Fibroblast of the conjunctiva (primary cell): ENCODE measurements around the gene CASR.
"Not testable (repeated sequence)": the region's sequence is repeated elsewhere in the genome, so short reads cannot be mapped to it uniquely, and the experiment has no call there.

Experiments
- DNase-seq: peaks from one replicate; pipeline ENCODE4 v3.0.0-alpha.2; 2010; ENCODE audit warnings: low read depth

Gene CASR, protein sequence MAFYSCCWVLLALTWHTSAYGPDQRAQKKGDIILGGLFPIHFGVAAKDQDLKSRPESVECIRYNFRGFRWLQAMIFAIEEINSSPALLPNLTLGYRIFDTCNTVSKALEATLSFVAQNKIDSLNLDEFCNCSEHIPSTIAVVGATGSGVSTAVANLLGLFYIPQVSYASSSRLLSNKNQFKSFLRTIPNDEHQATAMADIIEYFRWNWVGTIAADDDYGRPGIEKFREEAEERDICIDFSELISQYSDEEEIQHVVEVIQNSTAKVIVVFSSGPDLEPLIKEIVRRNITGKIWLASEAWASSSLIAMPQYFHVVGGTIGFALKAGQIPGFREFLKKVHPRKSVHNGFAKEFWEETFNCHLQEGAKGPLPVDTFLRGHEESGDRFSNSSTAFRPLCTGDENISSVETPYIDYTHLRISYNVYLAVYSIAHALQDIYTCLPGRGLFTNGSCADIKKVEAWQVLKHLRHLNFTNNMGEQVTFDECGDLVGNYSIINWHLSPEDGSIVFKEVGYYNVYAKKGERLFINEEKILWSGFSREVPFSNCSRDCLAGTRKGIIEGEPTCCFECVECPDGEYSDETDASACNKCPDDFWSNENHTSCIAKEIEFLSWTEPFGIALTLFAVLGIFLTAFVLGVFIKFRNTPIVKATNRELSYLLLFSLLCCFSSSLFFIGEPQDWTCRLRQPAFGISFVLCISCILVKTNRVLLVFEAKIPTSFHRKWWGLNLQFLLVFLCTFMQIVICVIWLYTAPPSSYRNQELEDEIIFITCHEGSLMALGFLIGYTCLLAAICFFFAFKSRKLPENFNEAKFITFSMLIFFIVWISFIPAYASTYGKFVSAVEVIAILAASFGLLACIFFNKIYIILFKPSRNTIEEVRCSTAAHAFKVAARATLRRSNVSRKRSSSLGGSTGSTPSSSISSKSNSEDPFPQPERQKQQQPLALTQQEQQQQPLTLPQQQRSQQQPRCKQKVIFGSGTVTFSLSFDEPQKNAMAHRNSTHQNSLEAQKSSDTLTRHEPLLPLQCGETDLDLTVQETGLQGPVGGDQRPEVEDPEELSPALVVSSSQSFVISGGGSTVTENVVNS

DNA sequence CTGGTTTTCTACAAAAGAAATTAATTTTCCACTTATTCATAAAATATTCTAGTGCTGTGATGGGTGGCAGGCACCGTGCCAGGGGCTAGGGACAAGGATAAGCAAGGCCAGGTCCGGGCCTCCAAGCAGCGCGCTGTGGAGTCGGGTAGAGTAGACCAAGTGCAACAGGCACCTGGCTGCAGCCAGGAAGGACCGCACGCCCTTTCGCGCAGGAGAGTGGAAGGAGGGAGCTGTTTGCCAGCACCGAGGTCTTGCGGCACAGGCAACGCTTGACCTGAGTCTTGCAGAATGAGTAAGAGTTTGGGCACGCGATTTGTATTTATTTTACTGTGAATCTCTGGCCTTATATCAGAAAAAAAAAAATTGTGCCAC lies at the start of gene CASR:
Gene CASR, plus strand, starts transcription at position 148 of the 372 bp plus-strand sequence. CDS start 70,522 bp downstream, outside the sequence.
- no peak for DNase-seq

DNA sequence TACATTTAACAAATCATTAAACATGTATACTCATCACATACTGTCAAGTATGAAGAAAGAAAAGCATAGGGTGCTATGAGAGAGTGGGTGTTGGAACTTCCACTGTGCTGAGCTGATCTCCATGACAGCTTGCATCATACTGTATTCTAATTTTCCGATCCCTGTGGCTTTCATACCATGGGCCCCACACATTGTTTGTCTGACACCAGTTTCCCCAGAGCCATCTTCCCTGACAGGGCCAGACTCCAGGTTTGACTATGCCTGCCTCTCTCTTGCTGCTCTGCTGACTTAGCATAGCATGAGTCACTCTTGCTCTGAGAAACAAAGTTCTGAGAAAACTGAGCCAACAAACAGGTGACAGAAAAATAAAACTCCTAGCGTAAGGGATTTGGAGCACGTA lies 37.0 kb upstream of the CASR start:
- DNase-seq = no peak

DNA sequence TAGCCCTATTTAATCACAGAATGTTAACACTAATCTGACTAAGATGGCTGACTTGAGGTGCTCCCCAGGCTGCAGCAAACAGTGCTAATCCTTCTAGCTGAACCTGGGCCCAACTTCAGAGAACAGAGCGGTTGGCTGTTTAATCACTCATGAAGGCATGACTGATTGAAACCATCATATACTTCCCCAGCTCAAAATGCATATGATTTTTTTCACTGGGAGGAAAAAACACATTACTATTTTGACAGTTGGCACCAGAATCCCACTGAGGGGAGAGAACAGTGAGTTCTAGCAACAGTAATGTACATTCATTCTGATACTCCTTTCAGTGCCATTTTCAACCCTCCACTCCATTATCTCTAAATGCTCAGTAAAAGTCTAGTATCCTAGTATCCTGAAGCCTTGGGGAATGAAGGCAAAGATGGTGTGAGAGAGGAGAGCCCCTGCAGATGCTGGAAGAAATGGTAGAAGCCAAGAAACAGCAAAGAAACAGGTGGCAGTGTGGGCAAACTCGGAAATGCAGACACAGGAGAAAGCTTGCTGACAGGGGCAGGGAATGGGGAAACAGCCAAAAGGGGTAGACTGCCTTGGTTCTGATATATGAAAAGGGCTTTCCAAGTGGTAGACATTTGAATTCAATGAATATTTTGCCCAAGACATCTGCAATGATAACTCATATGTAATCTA lies 34.4 kb upstream of the CASR start:
- no peak for DNase-seq

DNA sequence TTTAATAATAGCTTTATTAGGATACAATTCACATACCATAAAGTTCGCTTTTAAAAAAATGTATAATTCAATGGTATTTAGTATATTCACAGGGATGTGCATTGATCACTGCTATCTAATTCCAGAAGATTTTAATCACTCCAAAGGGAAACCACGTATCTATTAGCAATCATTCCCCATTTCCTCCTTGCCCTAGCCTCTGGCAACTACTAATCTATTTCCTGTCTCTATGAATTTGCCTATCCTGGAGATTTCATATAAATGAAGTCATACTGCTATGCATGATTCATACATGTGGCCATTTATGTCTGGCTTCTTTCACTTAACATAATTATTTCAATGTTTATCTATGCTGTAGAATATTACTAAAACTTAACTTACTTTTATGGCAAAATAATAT lies 32.0 kb upstream of the CASR start:
- DNase-seq = no peak

DNA sequence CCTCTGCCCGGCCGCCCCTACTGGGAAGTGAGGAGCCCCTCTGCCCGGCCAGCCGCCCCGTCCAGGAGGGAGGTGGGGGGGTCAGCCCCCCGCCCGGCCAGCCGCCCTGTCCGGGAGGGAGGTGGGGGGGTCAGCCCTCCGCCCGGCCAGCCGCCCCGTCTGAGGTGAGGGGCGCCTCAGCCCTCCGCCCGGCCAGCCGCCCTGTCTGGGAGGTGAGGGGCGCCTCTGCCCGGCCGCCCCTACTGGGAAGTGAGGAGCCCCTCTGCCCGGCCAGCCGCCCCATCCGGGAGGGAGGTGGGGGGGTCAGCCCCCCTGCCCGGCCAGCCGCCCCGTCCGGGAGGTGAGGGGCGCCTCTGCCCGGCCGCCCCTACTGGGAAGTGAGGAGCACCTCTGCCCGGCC lies 18.5 kb upstream of the CASR start:
- not testable (repeated sequence) for DNase-seq

DNA sequence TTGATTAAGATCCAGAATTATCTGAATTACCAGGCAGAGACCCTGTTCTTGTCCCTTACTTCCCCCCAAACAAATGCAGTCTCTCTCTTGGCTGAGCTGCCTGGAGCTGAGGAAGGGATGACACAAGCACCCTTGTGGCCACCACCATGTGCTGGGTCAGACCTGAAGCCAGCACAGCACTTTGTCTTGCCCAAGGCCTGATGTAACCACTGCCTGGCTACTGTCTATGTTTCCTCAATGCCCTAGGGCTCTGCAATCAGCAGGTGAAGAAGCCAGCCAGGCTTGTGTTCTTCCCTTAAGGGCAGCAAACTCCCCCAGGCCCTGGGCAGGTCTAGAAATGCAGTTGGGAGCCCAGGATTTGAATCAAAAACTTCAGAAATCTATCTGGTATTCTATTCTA lies 15.8 kb upstream of the CASR start:
- DNase-seq = no peak

DNA sequence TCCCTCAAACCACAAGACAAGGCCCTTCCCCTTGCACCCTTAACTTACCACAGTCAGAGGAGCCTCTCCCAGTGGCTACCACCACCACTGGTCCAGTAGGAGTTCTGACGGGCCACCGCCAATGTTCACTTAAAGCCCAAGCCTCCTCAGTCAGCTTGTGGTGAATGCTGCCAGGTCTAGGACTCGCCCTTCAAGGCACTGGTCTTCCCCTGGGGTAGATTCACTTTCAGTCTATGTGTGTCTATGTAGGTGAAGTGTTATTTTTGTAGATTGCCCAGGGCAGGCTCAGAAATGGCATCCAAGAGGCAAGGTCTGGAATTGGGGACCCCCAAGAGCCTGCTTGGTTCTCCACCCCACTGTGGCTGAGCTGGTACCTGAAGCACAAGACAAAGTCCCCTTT lies 15.4 kb upstream of the CASR start:
- DNase-seq = no peak

DNA sequence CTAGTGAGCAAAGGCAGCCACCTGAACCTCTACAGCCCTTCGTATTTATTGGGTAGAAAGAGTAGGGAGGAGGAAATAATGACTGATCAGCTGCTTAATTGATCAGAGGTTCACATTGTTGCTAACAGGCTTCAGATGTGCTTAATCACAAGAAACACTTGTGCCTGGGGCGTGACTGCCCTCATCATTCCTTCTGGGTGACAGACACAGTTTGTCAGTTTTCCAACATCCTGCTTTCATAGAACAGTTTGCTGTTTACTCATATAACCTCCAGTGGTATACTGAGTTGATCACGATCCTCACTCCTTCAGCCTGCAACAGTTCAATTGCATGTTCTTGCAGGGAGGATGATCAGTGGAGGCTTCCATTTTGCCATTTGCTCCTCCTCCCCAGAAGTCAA lies 13.6 kb upstream of the CASR start:
- no peak for DNase-seq

DNA sequence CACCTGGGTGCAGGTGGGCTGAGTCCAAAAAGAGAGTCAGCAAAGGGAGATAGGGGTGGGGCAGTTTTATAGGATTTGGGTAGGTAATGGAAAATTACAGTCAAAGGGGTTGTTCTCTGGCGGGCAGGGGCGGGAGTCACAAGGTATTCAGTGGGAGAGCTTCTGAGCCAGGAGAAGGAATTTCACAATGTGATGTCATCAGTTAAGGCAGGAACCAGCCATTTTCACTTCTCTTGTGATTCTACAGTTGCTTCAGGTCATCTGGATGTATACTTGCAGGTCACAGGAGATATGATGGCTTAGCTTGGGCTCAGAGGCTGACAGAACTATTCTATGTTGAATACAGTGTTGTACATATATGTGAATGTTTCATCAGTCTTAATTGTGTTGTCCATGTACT lies 12.1 kb upstream of the CASR start:
- DNase-seq = not testable (repeated sequence)

DNA sequence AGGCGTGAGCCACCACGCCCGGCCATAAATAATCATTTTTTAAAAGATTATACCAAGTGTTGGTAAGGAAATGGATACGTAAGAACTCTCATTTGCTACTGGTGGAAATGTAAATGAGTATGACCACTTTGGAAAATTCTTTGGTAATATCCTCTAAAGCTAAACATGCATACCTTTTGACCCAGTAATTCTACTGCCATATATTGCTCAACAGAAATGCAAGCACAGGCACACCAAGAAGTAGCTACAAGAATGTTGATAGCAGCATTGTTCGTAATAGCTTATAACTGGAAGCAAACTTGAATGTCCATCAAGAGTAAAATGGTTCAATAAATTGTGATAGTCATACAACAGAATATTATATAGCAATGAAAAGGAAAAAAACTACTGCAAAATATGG lies 4.8 kb upstream of the CASR start:
- no peak for DNase-seq

DNA sequence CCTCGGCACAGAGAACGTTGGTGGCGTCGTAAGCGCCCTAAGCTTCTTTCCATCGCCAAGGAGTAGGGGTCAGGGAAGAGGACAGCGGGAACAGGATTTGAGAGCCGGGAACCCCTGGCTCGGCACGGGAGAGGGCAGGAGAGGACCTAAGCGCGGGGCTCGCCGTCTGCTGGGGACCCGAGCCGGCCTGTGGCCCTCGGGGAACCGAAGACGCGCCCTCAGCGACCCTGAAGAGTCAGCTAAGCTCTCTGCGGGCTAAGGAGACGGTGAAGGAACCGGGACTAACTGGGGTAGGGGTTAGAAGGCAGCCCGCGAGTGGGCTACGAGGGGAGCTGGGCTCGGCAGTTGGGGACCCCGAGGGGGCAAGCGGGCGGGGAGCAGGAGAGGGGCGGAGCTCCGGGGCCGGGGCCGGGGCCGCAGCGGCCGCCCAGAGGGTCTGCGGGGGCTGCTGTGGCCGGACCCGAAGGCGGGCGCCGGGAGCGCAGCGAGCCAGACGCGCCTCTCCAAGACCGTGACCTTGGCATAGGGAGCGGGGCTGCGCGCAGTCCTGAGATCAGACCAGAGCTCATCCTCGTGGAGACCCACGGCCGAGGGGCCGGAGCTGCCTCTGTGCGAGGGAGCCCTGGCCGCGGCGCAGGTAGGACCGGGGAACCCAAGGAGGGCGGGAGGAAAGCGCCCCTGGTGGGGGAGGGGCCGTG lies 574 bp downstream of the CASR start:
- DNase-seq = no peak

DNA sequence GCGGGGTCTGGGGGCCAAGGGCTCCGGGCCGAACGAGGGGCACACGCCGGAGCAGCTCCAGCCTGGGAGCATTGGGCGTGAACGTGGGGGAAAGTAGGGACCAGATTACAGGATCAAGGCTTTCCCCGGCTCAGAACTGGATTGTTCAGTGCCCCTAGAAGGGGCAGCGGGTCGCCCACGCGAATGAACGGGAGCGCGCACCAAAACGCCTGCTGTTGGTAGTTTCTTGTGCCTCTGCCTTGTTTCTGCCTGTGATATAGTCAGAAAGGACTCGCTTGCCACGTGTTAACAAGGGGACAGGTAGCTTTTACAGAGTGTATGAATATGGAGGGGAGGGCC lies 1.1 kb downstream of the CASR start:
- no peak for DNase-seq

DNA sequence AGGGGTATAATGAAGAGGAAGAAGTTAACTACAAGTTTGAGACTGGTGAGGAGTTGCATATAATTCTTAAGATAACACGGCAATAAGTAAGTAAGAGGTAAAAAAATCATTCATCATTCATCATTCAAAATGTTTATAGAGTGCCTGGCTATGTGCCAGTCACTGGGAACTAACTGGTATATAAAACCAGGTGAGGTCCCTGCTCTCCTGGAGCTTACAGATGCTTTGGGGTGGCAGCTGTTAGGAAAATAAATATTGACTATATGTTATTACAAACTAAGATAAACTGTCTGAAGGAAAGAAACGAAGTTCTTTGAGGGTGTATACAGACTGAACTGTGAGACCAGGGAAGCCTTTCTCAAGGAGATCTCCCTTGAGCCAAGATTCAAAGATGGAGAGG lies 2.9 kb downstream of the CASR start:
- no peak for DNase-seq

DNA sequence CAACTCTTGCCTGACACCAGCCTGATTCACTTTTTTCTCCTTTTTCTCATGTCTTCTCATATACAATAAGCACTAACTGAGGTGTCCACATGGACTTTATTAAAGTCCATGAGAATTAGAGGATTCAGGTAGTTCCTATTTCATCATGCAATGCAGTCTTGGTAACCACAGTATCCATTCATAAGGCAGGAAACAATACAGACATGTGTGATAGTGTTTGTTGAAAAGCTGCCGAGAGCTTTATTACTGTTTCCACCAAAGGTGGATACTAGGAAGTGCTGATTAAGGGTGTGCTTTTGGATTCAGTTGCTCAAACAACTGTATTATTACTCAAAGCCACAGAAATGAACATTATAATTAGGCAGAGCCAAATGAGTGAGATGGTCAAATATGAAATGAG lies 5.3 kb downstream of the CASR start:
- DNase-seq = no peak

DNA sequence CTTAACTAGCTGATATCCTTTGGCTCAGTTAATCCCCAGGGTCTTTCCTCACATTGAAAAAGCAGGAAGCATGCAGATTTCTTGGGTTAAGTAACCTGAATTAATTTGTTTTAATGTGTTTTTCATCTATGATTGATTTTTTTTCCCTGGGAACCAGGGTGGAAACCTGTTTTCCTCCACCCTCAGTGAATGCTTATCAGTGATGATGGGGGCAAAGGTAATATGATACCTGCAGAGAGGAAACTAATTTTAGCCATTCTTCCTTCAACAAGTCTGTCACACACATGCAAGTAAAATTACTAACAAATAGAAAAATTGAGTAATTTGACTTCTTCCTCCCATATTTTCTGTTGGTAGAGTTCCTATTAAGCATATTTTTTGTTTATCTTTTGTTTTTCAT lies 5.9 kb downstream of the CASR start:
- DNase-seq = no peak

DNA sequence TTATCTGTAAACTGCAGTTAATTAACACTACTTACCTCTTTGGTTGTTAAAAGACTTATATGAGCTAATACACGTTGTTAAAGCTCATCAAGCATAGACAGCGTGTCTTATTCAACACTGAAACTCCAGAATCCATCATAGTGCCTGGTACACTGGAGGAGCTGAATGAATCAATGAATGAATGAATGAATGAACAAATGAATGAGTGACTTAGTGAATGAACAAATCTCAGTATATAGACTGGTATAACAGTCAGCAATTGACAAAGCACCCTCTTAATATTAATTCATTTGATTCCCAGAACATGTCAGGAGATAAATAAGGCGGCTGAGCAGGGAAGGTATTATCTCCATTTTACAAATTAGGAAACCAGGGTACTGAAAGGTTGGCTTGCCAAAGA lies 7.1 kb downstream of the CASR start:
- no peak for DNase-seq

DNA sequence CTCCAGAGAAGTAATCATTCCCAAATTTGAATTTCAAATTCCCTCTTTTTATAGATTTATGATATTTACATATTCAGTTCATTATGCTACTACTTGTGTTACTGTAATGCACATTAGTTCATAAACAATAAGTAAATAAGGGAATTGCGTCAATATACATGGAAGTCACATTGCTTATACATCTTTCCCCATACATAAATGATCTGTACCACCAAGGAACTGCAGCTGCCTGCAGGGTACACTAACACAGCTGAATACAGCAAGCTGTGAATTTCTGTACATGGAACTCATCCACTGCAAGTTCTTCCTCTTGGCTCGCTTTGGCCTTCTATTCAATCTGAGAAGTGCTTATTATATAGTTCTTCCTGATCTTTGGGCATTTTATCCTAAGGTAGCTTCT lies 15.5 kb downstream of the CASR start:
- no peak for DNase-seq

DNA sequence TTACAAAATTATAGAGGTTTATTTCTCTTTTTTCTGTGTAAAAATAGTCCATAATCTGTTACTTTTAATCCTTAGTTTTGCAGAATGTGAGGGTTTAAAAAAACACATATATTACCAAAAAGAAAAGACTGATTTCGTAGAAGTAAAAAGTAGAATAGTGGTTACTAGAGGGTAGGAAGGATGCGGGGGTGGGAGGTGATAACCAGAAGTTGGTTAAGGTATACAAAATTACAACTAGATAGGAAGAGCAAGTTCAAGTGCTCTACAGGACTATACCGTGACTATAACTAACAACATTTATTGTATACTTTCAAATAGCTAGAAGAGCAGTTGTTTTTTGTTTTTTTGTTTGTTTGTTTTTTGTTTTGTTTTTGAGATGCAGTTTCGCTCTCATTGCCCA lies 16.1 kb downstream of the CASR start:
- no peak for DNase-seq

DNA sequence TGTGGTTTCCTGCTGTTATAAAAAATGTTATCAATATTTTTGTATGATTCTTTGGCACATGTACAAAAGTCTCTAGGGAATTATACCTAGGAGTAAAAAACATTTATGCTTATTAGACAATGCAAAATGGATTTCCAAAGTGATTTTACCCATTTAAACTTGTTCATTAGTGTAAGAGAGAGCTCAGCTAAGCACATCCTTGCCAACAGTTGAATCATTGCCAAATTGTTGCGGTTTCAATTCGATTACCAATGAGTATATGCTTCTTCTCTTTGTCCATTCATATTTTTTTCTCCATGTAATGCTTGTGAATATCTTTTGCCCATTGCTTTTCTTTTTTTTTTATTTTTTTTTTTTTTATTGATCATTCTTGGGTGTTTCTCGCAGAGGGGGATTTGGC lies 17.2 kb downstream of the CASR start:
- no peak for DNase-seq

DNA sequence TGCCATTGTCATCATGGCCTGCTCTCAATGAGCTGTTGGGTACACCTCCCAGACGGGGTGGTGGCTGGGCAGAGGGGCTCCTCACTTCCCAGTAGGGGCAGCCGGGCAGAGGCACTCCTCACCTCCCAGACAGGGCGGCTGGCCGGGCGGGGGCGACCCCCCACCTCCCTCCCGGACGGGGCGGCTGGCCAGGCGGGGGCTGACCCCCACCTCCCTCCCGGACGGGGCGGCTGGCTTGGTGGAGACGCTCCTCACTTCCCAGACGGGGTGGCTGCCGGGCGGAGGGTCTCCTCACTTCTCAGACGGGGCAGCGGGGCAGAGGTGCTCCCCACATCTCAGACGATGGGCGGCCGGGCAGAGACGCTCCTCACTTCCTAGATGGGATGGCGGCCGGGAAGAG lies 18.0 kb downstream of the CASR start:
- not testable (repeated sequence) for DNase-seq

DNA sequence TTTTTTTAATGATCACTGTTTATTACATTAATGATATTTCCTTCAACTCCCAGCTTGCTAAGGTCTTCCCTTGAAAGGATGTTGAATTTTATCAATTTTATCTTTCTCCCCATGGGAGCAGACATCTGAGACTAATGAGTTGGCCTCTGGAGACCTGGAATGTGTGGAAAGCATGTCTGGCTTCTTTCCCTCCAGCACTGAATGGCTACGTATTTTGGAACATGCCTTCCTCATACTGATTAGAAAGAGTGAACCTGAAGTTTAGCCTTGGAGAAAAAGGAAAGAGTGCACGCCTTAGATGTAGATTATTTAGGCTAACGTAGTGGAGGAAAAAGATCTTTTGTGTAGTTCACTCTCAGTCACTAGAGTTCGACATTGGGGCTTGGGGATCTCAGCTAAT lies 25.1 kb downstream of the CASR start:
- no peak for DNase-seq

DNA sequence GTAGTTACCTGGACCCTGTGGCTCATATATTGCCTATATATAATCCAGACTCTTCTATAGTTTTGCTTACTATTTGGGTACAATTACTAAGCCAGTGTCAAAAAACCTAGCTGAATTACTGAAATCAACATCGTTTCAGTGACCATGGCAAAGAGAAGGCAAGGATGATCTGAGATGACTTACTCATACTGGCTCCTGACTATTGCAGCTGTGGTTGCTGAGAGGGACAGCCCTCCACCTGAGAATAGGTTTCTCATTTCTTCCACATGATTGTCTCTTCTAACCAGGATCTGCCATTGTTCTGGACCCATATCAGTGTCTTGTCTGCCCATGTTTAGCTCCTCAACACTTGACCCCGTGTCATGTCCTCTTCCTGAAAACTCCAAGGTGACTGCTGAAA lies 30.2 kb downstream of the CASR start:
- no peak for DNase-seq
